Mucosa of rectum (tissue), 2 donors: ENCODE results near the gene ZIC5.

Experiments
- H3K27ac ChIP-seq, 2 donors: one replicate each; pipeline ENCODE4 v1.7.0; 2013; ENCODE audit warnings: inconsistent platforms in 2 of 2, low read depth in 2 of 2, low read length in 2 of 2
- H3K27me3 ChIP-seq, 2 donors: one replicate each; pipeline ENCODE4 v1.7.0; 2013; ENCODE audit warnings: low read length in 2 of 2; ENCODE audit not compliant: control insufficient read depth in 2 of 2, insufficient read depth in 2 of 2
- H3K36me3 ChIP-seq, 2 donors: one replicate each; pipeline ENCODE4 v1.7.0; 2013; ENCODE audit warnings: low read length in 2 of 2; ENCODE audit not compliant: control insufficient read depth in 2 of 2, insufficient read depth in 2 of 2
- H3K4me1 ChIP-seq, 2 donors: one replicate each; pipeline ENCODE4 v1.7.0; 2013; ENCODE audit warnings: low read length in 2 of 2, mild to moderate bottlenecking in 1 of 2; ENCODE audit not compliant: control insufficient read depth in 2 of 2, insufficient read depth in 2 of 2
- H3K4me3 ChIP-seq, 2 donors: one replicate each; pipeline ENCODE4 v1.7.0; 2013; ENCODE audit warnings: low read length in 2 of 2
- H3K9ac ChIP-seq, 2 donors: one replicate each; pipeline ENCODE4 v1.7.0; 2013; ENCODE audit warnings: low read length in 2 of 2, low read depth in 1 of 2, mild to moderate bottlenecking in 1 of 2
- H3K9me3 ChIP-seq, 2 donors: one replicate each; pipeline ENCODE4 v1.7.0; 2013; ENCODE audit warnings: low read length in 2 of 2; ENCODE audit not compliant: control insufficient read depth in 2 of 2
- donor health status: healthy.
- donor health status: Normal muscosa, but diverticular disease.

The ZIC5 gene

GRCh38 chr13:99968521-99969452, 2.8 kb downstream of the ZIC5 start:
- no peak overlapping the region for H3K4me3 ChIP-seq

GRCh38 chr13:99967869-99968520, 3.6 kb downstream of the ZIC5 start:
- Histone ChIP-seq H3K4me3 (no peak overlapping the region), H3K36me3 (no peaks in the 10 kb centered on the region), H3K4me1 (peaks cover 12 to 20% of the 10 kb centered on the region in 2 donors), H3K27me3 (peaks cover 67 to 78% of the 10 kb centered on the region in 2 donors), H3K27ac (no peak overlapping the region), H3K9me3 (no peaks in the 10 kb centered on the region), H3K9ac (no peak overlapping the region)

More at GRCh38 chr13:99968521-99969452, 2.8 kb downstream of the ZIC5 start:
- Histone ChIP-seq H3K27me3 (peaks cover 69 to 79% of the 10 kb centered on the region in 2 donors), H3K27ac (no peak overlapping the region), H3K36me3 (no peaks in the 10 kb centered on the region), H3K9me3 (no peaks in the 10 kb centered on the region), H3K9ac (no peak overlapping the region), H3K4me1 (peaks cover 12 to 20% of the 10 kb centered on the region in 2 donors)

- Histone ChIP-seq H3K27me3 (peaks cover 66 to 77% of the 10 kb centered on the region in 2 donors), H3K9me3 (no peaks in the 10 kb centered on the region), H3K27ac (no peak overlapping the region), H3K4me1 (peaks cover 12 to 20% of the 10 kb centered on the region in 2 donors), H3K4me3 (no peak overlapping the region), H3K9ac (no peak overlapping the region), H3K36me3 (no peaks in the 10 kb centered on the region)
These were observed 4.1 kb downstream of the ZIC5 start for GRCh38 chr13:99967498-99967868.

GRCh38 chr13:99966064-99966805, 5.3 kb downstream of the ZIC5 start:
- H3K9ac ChIP-seq: no peak overlapping the region
- H3K4me1 ChIP-seq: peaks cover 9 to 17% of the 10 kb centered on the region in 2 donors
- H3K36me3 ChIP-seq: no peaks in the 10 kb centered on the region
- H3K9me3 ChIP-seq: no peaks in the 10 kb centered on the region
- H3K27me3 ChIP-seq: peaks cover 65 to 77% of the 10 kb centered on the region in 2 donors
- no peak overlapping the region for H3K27ac ChIP-seq
- no peak overlapping the region for H3K4me3 ChIP-seq

GRCh38 chr13:99965329-99966000, 6.1 kb downstream of the ZIC5 start:
- Histone ChIP-seq H3K27me3 (peaks cover 72 to 83% of the 10 kb centered on the region in 2 donors), H3K4me3 (no peak overlapping the region), H3K36me3 (no peaks in the 10 kb centered on the region), H3K9ac (no peak overlapping the region), H3K27ac (no peak overlapping the region), H3K9me3 (no peaks in the 10 kb centered on the region), H3K4me1 (peaks cover 9 to 13% of the 10 kb centered on the region in 2 donors)

GRCh38 chr13:99963816-99964339, 7.7 kb downstream of the ZIC5 start:
- Histone ChIP-seq H3K4me3 (no peak overlapping the region), H3K27ac (no peak overlapping the region), H3K4me1 (peaks cover 2 to 11% of the 10 kb centered on the region in 2 donors), H3K9me3 (no peaks in the 10 kb centered on the region), H3K9ac (no peak overlapping the region), H3K27me3 (peaks cover 75 to 88% of the 10 kb centered on the region in 2 donors), H3K36me3 (no peaks in the 10 kb centered on the region)

- no peaks in the 10 kb centered on the region for H3K36me3 ChIP-seq
- H3K4me1 ChIP-seq: peaks cover 0 to 5% of the 10 kb centered on the region in 2 donors
- H3K4me3 ChIP-seq: no peak overlapping the region
- peaks cover 80 to 91% of the 10 kb centered on the region in 2 donors for H3K27me3 ChIP-seq
- H3K9me3 ChIP-seq: no peaks in the 10 kb centered on the region
- H3K27ac ChIP-seq: no peak overlapping the region
- no peak overlapping the region for H3K9ac ChIP-seq
These were observed 9.3 kb downstream of the ZIC5 start for GRCh38 chr13:99962242-99962641.

GRCh38 chr13:99961636-99962035, 9.9 kb downstream of the ZIC5 start:
- peaks cover 80 to 91% of the 10 kb centered on the region in 2 donors for H3K27me3 ChIP-seq
- no peak overlapping the region for H3K9ac ChIP-seq
- H3K27ac ChIP-seq: no peak overlapping the region
- peaks cover 0 to 9% of the 10 kb centered on the region in 2 donors for H3K4me1 ChIP-seq
- no peaks in the 10 kb centered on the region for H3K36me3 ChIP-seq
- H3K4me3 ChIP-seq: no peak overlapping the region
- H3K9me3 ChIP-seq: no peaks in the 10 kb centered on the region

- Histone ChIP-seq H3K27ac (no peak overlapping the region), H3K27me3 (peaks cover 80 to 91% of the 10 kb centered on the region in 2 donors), H3K4me1 (peaks cover 6 to 17% of the 10 kb centered on the region in 2 donors), H3K4me3 (no peak overlapping the region), H3K9me3 (no peaks in the 10 kb centered on the region), H3K9ac (no peak overlapping the region), H3K36me3 (no peaks in the 10 kb centered on the region)
These were observed 10.8 kb downstream of the ZIC5 start for GRCh38 chr13:99960663-99961311.
